GM23248 (cell line): ENCODE measurements around the gene PNKD. TPM values are rescaled to one million over a fixed set of nuclear protein-coding genes. Genes with fewer than 3 reads are reported as not detected.

Experiments
- DNase-seq: peaks from one replicate; pipeline ENCODE4 v3.0.0-alpha.2; 2015
- H2AFZ ChIP-seq: fragments of 200-600 bp; sonication (generic); 2 replicates; pipeline ENCODE4 v1.6.1; 2016; ENCODE audit warnings: antibody characterized with exemption
- H3F3A ChIP-seq: fragments of 200-600 bp; sonication (generic); 2 replicates; pipeline ENCODE4 v1.6.1; 2016; ENCODE audit warnings: mild to moderate bottlenecking, antibody characterized with exemption, mixed run types; ENCODE audit not compliant: insufficient read depth
- H3K27ac ChIP-seq: fragments of 200-600 bp; sonication (generic); 2 replicates; pipeline ENCODE4 v1.5.1; 2016; ENCODE audit warnings: mild to moderate bottlenecking
- H3K27me3 ChIP-seq: fragments of 200-600 bp; sonication (generic); replicated peaks from 2 replicates; pipeline ENCODE4 v1.6.1; 2016; ENCODE audit warnings: mild to moderate bottlenecking; ENCODE audit not compliant: insufficient read depth
- H3K36me3 ChIP-seq: fragments of 200-600 bp; sonication (generic); 2 replicates; pipeline ENCODE4 v1.6.1; 2016; ENCODE audit warnings: low read depth, mild to moderate bottlenecking
- H3K4me1 ChIP-seq: fragments of 200-600 bp; sonication (generic); 2 replicates; pipeline ENCODE4 v1.6.1; 2016; ENCODE audit warnings: mild to moderate bottlenecking; ENCODE audit not compliant: insufficient read depth
- H3K4me2 ChIP-seq: fragments of 200-600 bp; sonication (generic); one replicate; pipeline ENCODE4 v1.6.1; 2016; ENCODE audit warnings: mild to moderate bottlenecking; ENCODE audit not compliant: unreplicated experiment
- H3K4me3 ChIP-seq: fragments of 200-600 bp; sonication (generic); 2 replicates; pipeline ENCODE4 v1.5.1; 2016; ENCODE audit warnings: mild to moderate bottlenecking
- H3K79me2 ChIP-seq: fragments of 200-600 bp; sonication (generic); 2 replicates; pipeline ENCODE4 v1.6.1; 2016; ENCODE audit warnings: mild to moderate bottlenecking; ENCODE audit not compliant: insufficient read depth
- H3K9ac ChIP-seq: fragments of 200-600 bp; sonication (generic); 2 replicates; pipeline ENCODE4 v1.6.1; 2016; ENCODE audit warnings: mild to moderate bottlenecking
- H3K9me2 ChIP-seq: fragments of 200-600 bp; sonication (generic); 2 replicates; pipeline ENCODE4 v1.6.1; 2016; ENCODE audit warnings: mixed run types, mild to moderate bottlenecking, moderate library complexity; ENCODE audit not compliant: insufficient read depth
- H3K9me3 ChIP-seq: fragments of 200-600 bp; sonication (generic); one replicate; pipeline ENCODE4 v1.6.1; 2017; ENCODE audit warnings: low read depth
- H4K20me1 ChIP-seq: fragments of 200-600 bp; sonication (generic); 2 replicates; pipeline ENCODE4 v1.6.0; 2016; ENCODE audit not compliant: insufficient read depth
- EZH2 ChIP-seq: fragments of 200-600 bp; sonication (generic); IDR thresholded peaks from 2 replicates; pipeline ENCODE4 v1.6.1; 2018; ENCODE audit warnings: antibody characterized with exemption, mild to moderate bottlenecking; ENCODE audit not compliant: insufficient read depth, poor library complexity, severe bottlenecking
- EZH2phosphoT487 ChIP-seq: fragments of 200-600 bp; sonication (generic); IDR thresholded peaks from 2 replicates; pipeline ENCODE4 v1.6.1; 2018; ENCODE audit warnings: antibody characterized with exemption, moderate library complexity, mild to moderate bottlenecking, low read depth; ENCODE audit not compliant: insufficient read depth
- WGBS, 2 experiments: methylation state at CpG; one replicate each; pipeline ENCODE4 v1.1.6; 2015 to 2017; ENCODE audit warnings: low lambda C conversion rate in 2 of 2, low coverage in 1 of 2; ENCODE audit errors: missing lambda C conversion rate in 2 of 2; 5-methylcytosine and 5-hydroxymethylcytosine counted together
- in situ Hi-C: fragments of 300-500 bp; cut with MboI; formaldehyde crosslinking; loops from 2 replicates; pipeline ENCODE4 v1.15.0; 2020
- polyA plus RNA-seq: library from polyadenylated mRNA; unstranded; fragments of >200 nt; fragmentation: Nextera tagmentation; extraction: Ambion mirVana; gene quantifications from 2 replicates; pipeline ENCODE4 v1.2.1, GENCODE V29; 2016
- total RNA-seq: library from RNA; depleted of rRNA; stranded (reverse); fragments of >200 nt; shearing (Covaris generic); gene quantifications from 2 replicates; pipeline ENCODE4 v1.2.3, GENCODE V29; 2014

PNKD gene
- total and polyA plus RNA-seq, 2 experiments from 2014 or later, result 28.6 to 82.7 TPM

GRCh38 chr2:218252509-218253231 lies 17.6 kb upstream of the PNKD start:
- H3K36me3 ChIP-seq, result peaks cover 79% of the 10 kb centered on the region
- no peak overlapping the region for H3K4me2 ChIP-seq
- peaks cover 96% of the 10 kb centered on the region for H3F3A ChIP-seq
- no peak overlapping the region for H2AFZ ChIP-seq
- H3K27ac ChIP-seq, result peak overlapping the region; percentile 49
- DNase-seq, result peak; percentile 71
- H3K9me2 ChIP-seq, result no peaks in the 10 kb centered on the region
- in situ Hi-C loops, result no loop called here
- WGBS, 2 experiments, result 53 to 71% methylated on average over 6 to 7 of the region's 7 CpGs
- H3K27me3 ChIP-seq, result no peaks in the 10 kb centered on the region
- peaks cover 7% of the 10 kb centered on the region; the same call in 1 of the 2 replicates for H3K4me1 ChIP-seq
- no peak overlapping the region for H3K4me3 ChIP-seq
- H4K20me1 ChIP-seq, result no peaks in the 10 kb centered on the region; the same call in 1 of the 2 replicates
- H3K79me2 ChIP-seq, result peaks cover 36% of the 10 kb centered on the region; the same call in 1 of the 2 replicates
- TF ChIP-seq EZH2, result no peak
- no peak for TF ChIP-seq EZH2phosphoT487
- H3K9me3 ChIP-seq, result no peaks in the 10 kb centered on the region
- H3K9ac ChIP-seq, result peak overlapping the region; percentile 14; the same call in 1 of the 2 replicates

- 86 to 93% methylated on average over 5 of the region's 5 CpGs for WGBS, 2 experiments
- no peak overlapping the region for H3K4me2 ChIP-seq
- TF ChIP-seq EZH2phosphoT487 (no peak), EZH2 (no peak)
- H2AFZ ChIP-seq, result no peak overlapping the region
- H3K9me2 ChIP-seq, result no peaks in the 10 kb centered on the region
- H3K4me3 ChIP-seq, result no peak overlapping the region
- H3K27ac ChIP-seq, result peak overlapping the region; percentile 49; the same call in 1 of the 2 replicates
- no peak for DNase-seq
- peaks cover 30% of the 10 kb centered on the region; the same call in 1 of the 2 replicates for H3K79me2 ChIP-seq
- peaks cover 8% of the 10 kb centered on the region for H3K4me1 ChIP-seq
- no peak overlapping the region for H3K9ac ChIP-seq
- peaks cover 96% of the 10 kb centered on the region for H3F3A ChIP-seq
- no peaks in the 10 kb centered on the region; the same call in 1 of the 2 replicates for H4K20me1 ChIP-seq
- in situ Hi-C loops, result no loop called here
- no peaks in the 10 kb centered on the region for H3K9me3 ChIP-seq
- no peaks in the 10 kb centered on the region for H3K27me3 ChIP-seq
- H3K36me3 ChIP-seq, result peaks cover 73% of the 10 kb centered on the region
These were observed 17.1 kb upstream of the PNKD start for GRCh38 chr2:218253232-218253625.

- Histone ChIP-seq H3F3A (peaks cover 94% of the 10 kb centered on the region), H3K4me3 (no peak overlapping the region), H3K9me2 (no peaks in the 10 kb centered on the region), H3K9me3 (no peaks in the 10 kb centered on the region), H3K27ac (peak overlapping the region; percentile 75), H3K36me3 (peaks cover 51% of the 10 kb centered on the region), H4K20me1 (no peaks in the 10 kb centered on the region; the same call in 1 of the 2 replicates), H3K9ac (peak overlapping the region; percentile 25; the same call in 1 of the 2 replicates), H3K4me2 (no peak overlapping the region), H3K79me2 (0 out of 2 replicates have a peak, but pooled peaks cover 10% of the 10 kb centered on the region), H3K27me3 (no peaks in the 10 kb centered on the region), H2AFZ (no peak overlapping the region), H3K4me1 (peaks cover 25% of the 10 kb centered on the region)
- WGBS, 2 experiments, result 47 to 50% methylated on average over 6 of the region's 6 CpGs
- TF ChIP-seq EZH2phosphoT487, result no peak
- no peak for TF ChIP-seq EZH2
- in situ Hi-C loops, result no loop called here
- DNase-seq, result peak; percentile 81
These were observed 14.9 kb upstream of the PNKD start for GRCh38 chr2:218255446-218255845.

GRCh38 chr2:218256612-218257350 lies 13.5 kb upstream of the PNKD start:
- Histone ChIP-seq H3K4me2 (no peak overlapping the region), H3K9me2 (no peaks in the 10 kb centered on the region), H3F3A (peaks cover 83% of the 10 kb centered on the region), H2AFZ (no peak overlapping the region), H3K4me1 (peaks cover 25% of the 10 kb centered on the region), H4K20me1 (no peaks in the 10 kb centered on the region; the same call in 1 of the 2 replicates), H3K9me3 (no peaks in the 10 kb centered on the region), H3K9ac (no peak overlapping the region), H3K79me2 (no peaks in the 10 kb centered on the region), H3K27ac (no peak overlapping the region), H3K4me3 (no peak overlapping the region), H3K36me3 (peaks cover 39% of the 10 kb centered on the region), H3K27me3 (no peaks in the 10 kb centered on the region)
- no peak for DNase-seq
- 91 to 92% methylated on average over 13 of the region's 13 CpGs for WGBS, 2 experiments
- in situ Hi-C loops, result no loop called here
- TF ChIP-seq EZH2 (no peak), EZH2phosphoT487 (no peak)
